OCI-LY7 (cell line): ENCODE measurements around the gene CCNF.

Experiments used
- CTCF ChIP-seq: fragments of 200-600 bp; sonication (generic); conservative IDR thresholded peaks from 2 replicates; pipeline ENCODE4 v1.5.1; 2014; ENCODE audit warnings: mild to moderate bottlenecking, antibody characterized with exemption, low read length, moderate library complexity, mixed read lengths
- EZH2phosphoT487 ChIP-seq: fragments of 200-600 bp; sonication (generic); IDR thresholded peaks from 2 replicates; pipeline ENCODE4 v1.6.1; 2018; ENCODE audit warnings: low read depth, borderline replicate concordance, mild to moderate bottlenecking, mixed run types, antibody characterized with exemption, low read length, moderate library complexity, mixed read lengths

- no peak for TF ChIP-seq CTCF
- TF ChIP-seq EZH2phosphoT487 = no peak
Observed at GRCh38 chr16:2398520-2398919, 30.7 kb upstream of the CCNF start.
